Motor neuron (in vitro differentiated cells): Measurements from ENCODE around the gene ENOX1. TPM values are rescaled to one million over a fixed set of nuclear protein-coding genes. Genes with fewer than 3 reads are reported as not detected.
A peak's percentile ranks its signal among the peaks of the same experiment; 100 is the strongest.

Experiments used
- ATAC-seq, 8 experiments: fragments of 200-7000 bp; cut with Tn5 transposase; replicated peaks in 6 of 8; 2 replicates each; pipeline ENCODE4 v1.8.0; 2021; ENCODE audit warnings: mild to moderate bottlenecking in 8 of 8, moderate library complexity in 8 of 8
- H3K27ac ChIP-seq, 2 donors: fragments of 250-450 bp; sonication (Bioruptor Pico); 2 replicates each; pipeline ENCODE4 v1.9.0; 2021; ENCODE audit warnings: antibody characterized with exemption in 2 of 2, mild to moderate bottlenecking in 2 of 2, moderate library complexity in 1 of 2
- H3K4me1 ChIP-seq, 2 donors: fragments of 250-450 bp; sonication (Bioruptor Pico); replicated peaks in 1 of 2; 2 replicates each; pipeline ENCODE4 v1.6.1; 2021; ENCODE audit warnings: antibody characterized with exemption in 2 of 2, mild to moderate bottlenecking in 2 of 2, moderate library complexity in 1 of 2
- H3K4me3 ChIP-seq, 5 donors: fragments of 250-450 bp; sonication (Bioruptor Pico); 2 replicates each; pipeline ENCODE4 v1.9.0; 2021; ENCODE audit warnings: antibody characterized with exemption in 5 of 5, mild to moderate bottlenecking in 5 of 5, moderate library complexity in 4 of 5
- WGBS, 10 experiments: fragments of 450-650 bp; shearing (Covaris generic); methylation state at CpG; one replicate each; pipeline ENCODE4 v1.0.0; 2022; 5-methylcytosine and 5-hydroxymethylcytosine counted together
- in situ Hi-C, 9 experiments: fragments of 400-800 bp; cut with MboI; loops; one replicate each; pipeline ENCODE4 v1.15.0; 2021; ENCODE audit warnings: low sequenced_read_pairs in 9 of 9, low pct_unique_long_range_greater_than_20kb in 2 of 9; ENCODE audit not compliant: unreplicated experiment in 9 of 9
- total RNA-seq, 8 experiments: library from RNA; unstranded; fragments of 300-600 nt; gene quantifications; 2 replicates each; pipeline versions ENCODE4 v1.2.3 to v1.2.4, GENCODE V29; 2022

ENOX1 gene
- total RNA-seq, 8 experiments from 2014 or later = 5.6 to 19.0 (median 11.8) TPM

GRCh38 chr13:43411741-43412140 is 375.0 kb downstream of the ENOX1 start:
- no peak overlapping the region for H3K27ac ChIP-seq
- ATAC-seq = peak in 1 of 8 experiments; percentile 69
- in situ Hi-C loops = no loop called here
- no peaks in the 10 kb centered on the region for H3K4me1 ChIP-seq
- 42 to 100% (median 93%) methylated on average over 3 to 9 of the region's 9 CpGs; no CpG with 5 or more reads in 3 of the 10 experiments for WGBS, 10 experiments
- H3K4me3 ChIP-seq = no peak overlapping the region

DNA sequence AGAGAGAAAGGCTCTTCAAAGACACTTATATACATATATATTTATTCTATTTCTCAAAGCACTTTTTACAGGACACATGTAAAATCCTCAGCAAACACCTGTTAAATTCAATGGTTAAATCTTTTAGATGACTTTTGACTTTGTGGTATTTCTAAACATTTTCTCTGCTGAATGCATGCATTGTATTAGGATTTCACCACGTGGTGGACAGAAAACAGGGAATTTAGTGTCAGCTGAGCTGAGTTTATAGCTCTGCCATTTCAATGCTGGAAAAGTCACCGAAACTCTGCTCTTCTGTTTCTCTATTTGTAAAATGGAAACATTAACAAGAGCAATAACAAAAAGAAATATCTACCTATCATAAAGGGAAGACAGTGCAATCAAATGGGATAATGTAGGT is 375.6 kb downstream of the ENOX1 start:
- no peaks in the 10 kb centered on the region for H3K4me1 ChIP-seq
- no peak overlapping the region for H3K27ac ChIP-seq
- no peak overlapping the region for H3K4me3 ChIP-seq
- 20 to 91% (median 74%) methylated on average over 1 to 2 of the region's 2 CpGs for WGBS, 10 experiments
- in situ Hi-C loops = no loop called here
- no peak for ATAC-seq

DNA sequence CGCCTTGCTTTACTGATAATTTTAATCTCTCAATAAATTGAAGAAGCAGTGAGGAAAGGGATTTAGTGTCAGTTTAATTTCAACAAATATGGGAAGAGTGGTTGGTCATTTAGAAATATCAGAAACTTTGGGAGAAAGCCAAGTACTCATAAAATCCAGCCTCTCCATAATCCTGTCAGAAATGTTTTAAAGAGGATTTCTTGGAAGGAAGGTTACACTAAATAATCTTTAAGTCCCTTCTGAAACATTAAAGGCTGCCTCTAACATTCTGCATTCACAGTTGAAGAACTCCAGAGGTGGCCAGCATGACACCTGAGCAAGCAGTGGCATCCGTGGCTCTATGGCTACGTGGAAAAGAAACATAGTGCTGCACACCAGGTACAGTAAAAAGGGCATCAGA is 378.5 kb downstream of the ENOX1 start:
- H3K4me1 ChIP-seq = no peaks in the 10 kb centered on the region
- H3K4me3 ChIP-seq = no peak overlapping the region
- no peak for ATAC-seq
- no peak overlapping the region for H3K27ac ChIP-seq
- WGBS, 10 experiments = 78 to 100% (median 100%) methylated on average over 1 to 3 of the region's 3 CpGs; no CpG with 5 or more reads in 1 of the 10 experiments
- in situ Hi-C loops = no loop called here

- ATAC-seq = no peak
- 85 to 100% (median 94%) methylated on average over 1 to 5 of the region's 5 CpGs; no CpG with 5 or more reads in 1 of the 10 experiments for WGBS, 10 experiments
- no peak overlapping the region for H3K27ac ChIP-seq
- H3K4me3 ChIP-seq = no peak overlapping the region
- in situ Hi-C loops = no loop called here
- H3K4me1 ChIP-seq = peaks cover 4 to 9% of the 10 kb centered on the region in 2 donors
Observed at GRCh38 chr13:43407023-43407581, 379.7 kb downstream of the ENOX1 start.

DNA sequence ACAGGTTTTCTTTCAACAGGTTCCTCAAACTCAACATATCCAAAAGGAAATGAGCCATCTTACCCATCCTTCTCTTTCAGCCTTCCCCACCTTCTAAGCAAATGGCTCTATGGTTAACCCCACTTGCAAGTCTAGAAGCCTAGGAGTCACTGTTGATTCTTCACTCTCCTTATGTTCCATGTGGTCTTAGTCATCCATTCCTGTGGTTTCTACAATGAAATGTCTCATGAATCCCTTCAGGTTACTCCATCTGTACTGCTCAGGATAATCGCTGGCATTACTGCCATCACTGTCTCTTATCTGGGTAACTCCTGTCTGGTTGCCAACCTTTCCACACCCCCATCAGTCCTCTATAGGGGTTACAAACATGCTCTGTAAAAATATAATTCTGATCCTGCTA is 381.3 kb downstream of the ENOX1 start:
- Histone ChIP-seq H3K27ac (no peak overlapping the region), H3K4me3 (no peak overlapping the region), H3K4me1 (peaks cover 4 to 16% of the 10 kb centered on the region in 2 donors)
- in situ Hi-C loops = no loop called here
- WGBS, 10 experiments = 86 to 100% (median 100%) methylated on average over 1 of the region's 1 CpG; no CpG with 5 or more reads in 6 of the 10 experiments
- peak in 2 of 8 experiments; percentile 20 to 52 for ATAC-seq

DNA sequence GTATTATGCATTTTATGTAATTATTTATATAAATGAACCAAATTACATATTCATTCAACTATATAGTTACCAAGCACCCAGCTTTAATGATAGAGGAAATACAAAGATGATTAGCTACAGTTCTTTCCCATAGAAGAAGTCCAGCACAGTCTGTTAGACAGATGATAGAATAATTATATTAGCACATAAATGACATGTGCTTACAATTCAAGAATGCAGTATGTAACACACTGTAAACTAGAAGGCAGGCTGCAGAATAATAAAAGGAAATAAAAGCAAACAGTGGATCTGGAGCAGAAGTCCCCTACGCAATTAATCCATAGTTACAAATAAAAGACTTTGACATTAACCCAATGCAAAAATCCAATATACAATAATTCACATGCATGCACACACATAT is 384.4 kb downstream of the ENOX1 start:
- peak in 6 of 8 experiments; percentile 27 to 61 (median 42) for ATAC-seq
- H3K4me3 ChIP-seq = no peak overlapping the region
- 83 to 100% (median 100%) methylated on average over 1 of the region's 1 CpG; no CpG with 5 or more reads in 2 of the 10 experiments for WGBS, 10 experiments
- no peak overlapping the region for H3K27ac ChIP-seq
- in situ Hi-C loops = no loop called here
- H3K4me1 ChIP-seq = peaks cover 4 to 16% of the 10 kb centered on the region in 2 donors

DNA sequence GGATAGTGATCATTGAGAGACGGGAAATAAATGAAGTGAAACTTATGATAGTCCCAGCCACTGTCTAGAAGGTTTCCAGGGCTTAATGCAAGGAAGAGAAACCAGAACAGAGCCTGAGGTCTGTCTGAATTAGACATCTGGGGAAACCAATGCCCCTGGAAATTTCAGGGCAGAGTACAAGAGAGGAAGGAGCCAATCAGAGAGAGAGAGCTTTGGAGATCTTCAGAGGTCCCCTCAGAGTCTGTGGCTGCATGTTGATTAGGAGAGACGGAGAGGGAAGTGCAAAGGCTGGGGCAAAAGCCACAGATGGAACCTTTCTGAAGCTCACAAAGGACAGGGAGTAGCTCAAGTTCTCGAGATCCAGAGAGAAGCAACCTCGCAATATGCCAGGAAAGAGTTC is 385.4 kb downstream of the ENOX1 start:
- Histone ChIP-seq H3K4me1 (peaks cover 4 to 16% of the 10 kb centered on the region in 2 donors), H3K27ac (no peak overlapping the region), H3K4me3 (no peak overlapping the region)
- in situ Hi-C loops = no loop called here
- no peak for ATAC-seq
- 44 to 96% (median 86%) methylated on average over 1 to 4 of the region's 4 CpGs; no CpG with 5 or more reads in 1 of the 10 experiments for WGBS, 10 experiments

DNA sequence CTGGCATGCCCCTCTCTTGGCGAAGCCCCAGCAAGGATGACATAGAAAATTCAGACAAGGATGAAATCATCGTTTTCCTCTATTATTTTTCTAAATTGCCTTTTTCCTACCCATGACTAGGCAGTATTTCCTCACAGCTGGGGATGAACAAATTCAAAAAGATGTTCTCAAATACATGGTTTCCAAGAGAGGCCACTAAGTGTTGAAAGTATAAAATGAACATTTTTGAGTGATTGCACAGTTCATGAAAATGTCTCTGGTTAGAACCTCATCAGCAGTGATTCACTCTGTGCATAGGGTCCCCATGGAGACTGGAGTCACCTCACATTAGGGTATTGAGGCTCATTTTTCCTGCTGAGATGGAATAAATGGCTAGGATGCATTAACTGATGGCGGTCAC is 389.7 kb downstream of the ENOX1 start:
- H3K27ac ChIP-seq = no peak overlapping the region
- WGBS, 10 experiments = 44 to 100% (median 90%) methylated on average over 1 to 3 of the region's 3 CpGs; no CpG with 5 or more reads in 1 of the 10 experiments
- H3K4me3 ChIP-seq = no peak overlapping the region
- ATAC-seq = peak in 2 of 8 experiments; percentile 48 to 51
- in situ Hi-C loops = no loop called here
- H3K4me1 ChIP-seq = peaks cover 0 to 7% of the 10 kb centered on the region in 2 donors

- ATAC-seq = no peak
Observed at GRCh38 chr13:43391036-43391435, 395.7 kb downstream of the ENOX1 start.

DNA sequence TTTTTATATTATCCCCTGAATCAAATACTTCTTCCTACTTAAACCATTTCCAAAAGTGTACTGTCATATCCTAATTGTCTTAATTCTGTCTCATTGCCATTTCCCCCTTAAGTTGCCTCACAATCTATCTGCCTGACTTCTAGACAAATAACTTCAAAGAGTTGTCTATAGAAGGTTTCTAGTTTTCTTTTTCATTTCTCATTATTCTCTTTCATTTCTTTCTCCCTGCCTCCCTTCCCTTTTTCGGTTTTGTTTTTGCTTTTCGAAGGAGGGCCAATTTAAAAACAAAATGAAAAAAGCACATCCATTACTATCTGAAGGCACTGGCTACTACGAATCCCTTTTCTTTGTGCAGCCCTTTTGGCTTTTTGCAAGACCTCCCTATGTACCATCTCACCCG is 396.2 kb downstream of the ENOX1 start:
- no peak overlapping the region for H3K4me3 ChIP-seq
- peaks cover 0 to 6% of the 10 kb centered on the region in 2 donors for H3K4me1 ChIP-seq
- 64 to 97% (median 70%) methylated on average over 2 to 4 of the region's 4 CpGs; no CpG with 5 or more reads in 1 of the 10 experiments for WGBS, 10 experiments
- H3K27ac ChIP-seq = no peak overlapping the region
- in situ Hi-C loops = no loop called here
- ATAC-seq = no peak

More at GRCh38 chr13:43391036-43391435, 395.7 kb downstream of the ENOX1 start:
- WGBS, 10 experiments = 70 to 89% (median 80%) methylated on average over 1 to 5 of the region's 5 CpGs; no CpG with 5 or more reads in 1 of the 10 experiments
- H3K27ac ChIP-seq = no peak overlapping the region
- in situ Hi-C loops = no loop called here
- no peak overlapping the region for H3K4me3 ChIP-seq
- H3K4me1 ChIP-seq = peaks cover 0 to 6% of the 10 kb centered on the region in 2 donors

DNA sequence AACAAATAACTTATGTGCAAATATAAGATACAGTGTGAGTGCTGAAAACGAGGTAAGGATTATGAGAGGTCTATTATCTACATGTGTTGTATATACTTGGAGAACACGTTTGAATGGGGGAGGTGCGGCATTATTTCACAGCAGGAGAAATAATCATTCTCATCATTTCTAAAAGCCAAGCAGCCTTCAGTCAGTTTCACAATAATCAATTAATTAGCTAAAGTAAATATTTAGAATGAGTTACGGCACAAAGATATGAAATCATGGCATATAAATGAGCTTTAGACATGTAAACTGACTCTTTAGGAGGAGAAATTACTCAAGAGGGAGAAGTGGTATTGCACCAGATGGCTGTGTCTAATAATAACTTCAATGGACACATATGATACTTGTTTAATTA is 396.8 kb downstream of the ENOX1 start:
- H3K4me1 ChIP-seq = peaks cover 0 to 6% of the 10 kb centered on the region in 2 donors
- H3K27ac ChIP-seq = no peak overlapping the region
- in situ Hi-C loops = no loop called here
- WGBS, 10 experiments = 0 to 79% (median 61%) methylated on average over 2 to 4 of the region's 4 CpGs; no CpG with 5 or more reads in 2 of the 10 experiments
- H3K4me3 ChIP-seq = no peak overlapping the region
- ATAC-seq = peak in 1 of 8 experiments; percentile 32

DNA sequence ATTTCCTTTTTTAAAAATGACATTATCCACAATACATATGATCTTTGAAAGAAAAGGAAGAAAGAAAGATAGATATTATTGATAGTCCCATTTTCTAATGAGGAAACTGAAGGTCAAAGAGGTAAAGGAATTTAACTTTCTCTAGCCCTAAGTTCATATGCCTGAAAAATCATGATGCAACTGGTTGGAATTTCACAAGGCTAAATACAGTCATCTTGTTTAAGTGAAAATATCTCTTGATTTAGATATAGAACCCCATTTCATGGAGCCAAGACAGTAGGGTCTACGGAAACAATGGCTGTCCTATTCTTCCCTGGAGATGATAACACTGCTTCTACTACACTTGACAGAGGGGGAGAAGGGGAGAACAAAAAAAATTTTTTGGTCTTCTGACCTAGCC is 397.2 kb downstream of the ENOX1 start:
- in situ Hi-C loops = no loop called here

DNA sequence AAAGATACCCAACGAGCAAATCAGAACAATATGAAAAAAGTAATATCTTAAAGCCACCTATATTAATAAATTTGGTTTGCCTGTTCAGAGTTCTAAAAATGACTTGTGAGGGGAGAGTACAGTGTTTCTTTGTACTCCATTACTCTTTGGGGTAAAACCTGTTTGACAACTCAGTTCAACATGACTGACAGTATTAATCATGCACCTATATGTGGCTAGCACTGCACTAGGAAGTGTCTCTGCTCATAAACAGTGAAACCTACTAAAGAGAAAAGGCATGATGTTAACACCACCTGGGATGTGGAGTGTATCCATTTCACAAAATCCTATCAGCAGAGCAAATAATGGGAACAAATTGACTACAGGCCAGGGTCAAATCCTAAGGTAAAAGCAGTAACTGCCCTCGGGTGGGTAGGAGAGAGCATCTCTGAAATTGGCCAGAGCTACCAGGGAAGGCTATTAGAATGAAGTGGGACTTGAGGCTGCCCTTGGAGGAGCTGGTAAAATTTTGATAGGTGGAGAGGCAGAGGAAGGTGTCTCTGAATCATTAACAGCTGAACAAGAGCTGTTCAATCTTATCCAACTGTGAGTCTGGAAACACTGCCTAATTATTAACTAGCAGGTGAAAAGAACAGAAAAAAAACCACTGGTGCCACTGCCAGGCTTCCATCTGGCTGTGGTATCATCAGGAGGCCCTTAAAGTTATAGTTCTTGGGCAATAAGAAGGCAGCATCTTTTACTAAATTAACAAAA is 398.3 kb downstream of the ENOX1 start:
- Histone ChIP-seq H3K4me3 (no peak overlapping the region), H3K27ac (no peak overlapping the region), H3K4me1 (peaks cover 0 to 6% of the 10 kb centered on the region in 2 donors)
- ATAC-seq = no peak
- 0 to 29% (median 4%) methylated on average over 1 to 2 of the region's 2 CpGs for WGBS, 10 experiments
- in situ Hi-C loops = no loop called here

More for the DNA sequence above, 397.2 kb downstream of the ENOX1 start:
- Histone ChIP-seq H3K4me3 (no peak overlapping the region), H3K27ac (no peak overlapping the region), H3K4me1 (peaks cover 0 to 6% of the 10 kb centered on the region in 2 donors)
- 63 to 100% (median 100%) methylated on average over 1 of the region's 1 CpG; no CpG with 5 or more reads in 6 of the 10 experiments for WGBS, 10 experiments
- no peak for ATAC-seq
